NCI-H1930 (cell line): ENCODE results near the gene ARHGEF4.

Source experiments
- DNase-seq, 2 experiments: peaks; one replicate each; lab custom pipeline; 2025; lab: John Stamatoyannopoulos, UW

The ARHGEF4 gene

GRCh38 chr2:130834091-130834930 is 2.4 kb upstream of the ARHGEF4 start:
- DNase-seq: no peak

- DNase-seq: no peak
These were observed 1.6 kb upstream of the ARHGEF4 start for GRCh38 chr2:130834931-130835765.

- DNase-seq: no peak
These were observed 1.0 kb upstream of the ARHGEF4 start for GRCh38 chr2:130835766-130836015.

- no peak for DNase-seq
These were observed 579 bp downstream of the ARHGEF4 start for GRCh38 chr2:130837175-130837810.

- DNase-seq: no peak
These were observed 1.3 kb downstream of the ARHGEF4 start for GRCh38 chr2:130837811-130838565.

- no peak for DNase-seq
These were observed 2.5 kb downstream of the ARHGEF4 start for GRCh38 chr2:130839011-130839780.

GRCh38 chr2:130840506-130840905 is 3.8 kb downstream of the ARHGEF4 start:
- no peak for DNase-seq

GRCh38 chr2:130841741-130842365 is 5.1 kb downstream of the ARHGEF4 start:
- DNase-seq: no peak

GRCh38 chr2:130842770-130843169 is 6.1 kb downstream of the ARHGEF4 start:
- DNase-seq: no peak

GRCh38 chr2:130843321-130843985 is 6.7 kb downstream of the ARHGEF4 start:
- no peak for DNase-seq

- DNase-seq: no peak
These were observed 7.4 kb downstream of the ARHGEF4 start for GRCh38 chr2:130844161-130844560.

- DNase-seq: no peak
These were observed 8.9 kb downstream of the ARHGEF4 start for GRCh38 chr2:130845505-130846085.

- no peak for DNase-seq
These were observed 9.5 kb downstream of the ARHGEF4 start for GRCh38 chr2:130846233-130846632.

- DNase-seq: no peak
These were observed 10.1 kb downstream of the ARHGEF4 start for GRCh38 chr2:130846686-130847375.

- no peak for DNase-seq
These were observed 11.2 kb downstream of the ARHGEF4 start for GRCh38 chr2:130847776-130848525.

GRCh38 chr2:130848526-130849210 is 12.0 kb downstream of the ARHGEF4 start:
- DNase-seq: no peak

- DNase-seq: no peak
These were observed 13.4 kb downstream of the ARHGEF4 start for GRCh38 chr2:130849896-130850787.
